GM12892 (cell line): ENCODE results near the gene DNAH6.
"Not testable (repeated sequence)": the region's sequence is repeated elsewhere in the genome, so short reads cannot be mapped to it uniquely, and the experiment has no call there.

ENCODE experiments used
- DNase-seq: peaks from one replicate; pipeline ENCODE4 v3.0.0; 2011; ENCODE audit not compliant: insufficient read length
- FAIRE-seq: peaks from 2 replicates; lab custom pipeline; 2011; peaks lifted over from hg19 to GRCh38; lab: Jason Lieb, UNC
- POLR2A ChIP-seq: IDR thresholded peaks from 2 replicates; pipeline ENCODE4 v1.6.1; 2011; ENCODE audit warnings: low read depth, low read length, control low read depth
- POLR2AphosphoS5 ChIP-seq: IDR thresholded peaks from 2 replicates; pipeline ENCODE4 v1.6.1; 2011; ENCODE audit warnings: low read depth, low read length, control low read depth
- TAF1 ChIP-seq: IDR thresholded peaks from 2 replicates; pipeline ENCODE4 v1.6.1; 2011; ENCODE audit warnings: low read depth, mild to moderate bottlenecking, control low read depth, low read length, borderline replicate concordance

The DNAH6 gene

DNA sequence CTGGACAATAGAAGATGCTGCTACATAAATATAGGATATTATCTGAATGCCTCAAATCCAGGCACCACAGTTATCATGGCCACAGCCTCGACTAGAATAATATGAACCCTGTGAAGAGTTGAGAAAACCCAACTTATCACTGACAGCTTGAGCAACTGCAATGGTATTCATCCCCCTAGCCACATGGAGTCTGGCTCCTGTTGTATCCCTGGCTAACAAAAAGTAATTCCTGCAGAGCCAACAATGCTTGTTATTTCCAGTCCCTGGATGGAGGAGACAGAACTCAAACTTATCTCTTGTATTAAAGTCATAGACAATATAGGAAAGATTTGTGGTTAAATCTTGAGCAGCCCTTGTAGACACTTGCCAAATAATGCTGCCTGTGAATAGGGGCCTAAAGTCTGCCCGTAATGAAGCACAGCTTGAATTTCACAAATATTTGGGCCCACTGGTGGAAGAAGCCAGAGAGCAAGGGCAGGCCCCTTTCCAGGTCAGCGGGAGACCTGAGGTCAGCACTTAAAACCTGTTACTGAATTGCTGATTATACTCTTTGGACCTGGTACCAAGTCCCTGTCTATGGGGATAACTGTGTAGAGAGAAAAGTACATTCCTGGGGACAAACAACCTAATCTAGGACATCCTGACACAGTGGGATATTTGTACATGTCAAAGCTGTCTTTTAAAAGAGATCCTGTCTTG lies 28.9 kb upstream of the DNAH6 start:
- DNase-seq (no peak), FAIRE-seq (no peak)

DNA sequence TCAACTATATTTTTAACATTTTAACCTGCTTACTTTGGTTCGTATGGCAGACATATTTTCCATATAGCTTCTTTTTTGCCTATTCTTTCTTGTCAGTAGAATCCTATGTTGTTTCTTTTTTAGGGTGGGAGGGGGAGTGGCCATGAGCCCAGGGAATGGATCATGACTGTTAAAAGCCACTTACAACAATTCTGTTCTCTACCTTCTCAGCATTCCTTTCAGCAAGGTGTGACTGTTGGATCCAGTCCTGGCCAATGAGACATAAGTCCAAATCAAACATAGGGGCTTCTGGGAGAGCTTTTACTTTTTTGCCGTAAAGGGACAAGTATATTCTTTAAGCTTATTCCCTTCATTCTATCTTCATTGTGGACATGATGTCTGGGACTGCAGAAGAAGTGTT lies 25.0 kb upstream of the DNAH6 start:
- TF ChIP-seq TAF1 = no peak
- no peak for TF ChIP-seq POLR2A
- no peak for TF ChIP-seq POLR2AphosphoS5
- FAIRE-seq = no peak
- no peak for DNase-seq

More for the DNA sequence above, 28.9 kb upstream of the DNAH6 start:
- no peak for TF ChIP-seq POLR2AphosphoS5
- TF ChIP-seq TAF1 = no peak
- no peak for TF ChIP-seq POLR2A

DNA sequence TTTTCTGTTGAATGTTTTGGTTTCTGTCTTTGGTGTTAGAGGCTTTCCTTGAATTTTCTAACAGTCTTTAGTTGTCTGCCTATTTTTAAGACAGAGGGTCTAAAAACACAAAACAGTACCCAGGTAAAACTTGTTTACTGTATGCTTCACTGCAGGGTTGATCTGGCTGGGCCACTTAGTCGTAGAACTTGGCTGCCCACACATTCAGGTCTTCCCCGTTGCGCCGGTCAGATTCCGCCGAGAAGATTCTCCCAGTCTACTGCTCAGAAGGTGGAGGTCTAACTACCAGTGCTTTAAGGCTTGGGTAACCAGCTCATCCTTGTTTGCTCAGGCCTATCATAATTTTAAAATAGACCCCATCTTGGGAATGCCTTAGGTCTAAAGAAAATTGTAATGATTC lies 24.6 kb upstream of the DNAH6 start:
- FAIRE-seq = no peak
- no peak for DNase-seq
- TF ChIP-seq TAF1 (no peak), POLR2A (no peak), POLR2AphosphoS5 (no peak)

DNA sequence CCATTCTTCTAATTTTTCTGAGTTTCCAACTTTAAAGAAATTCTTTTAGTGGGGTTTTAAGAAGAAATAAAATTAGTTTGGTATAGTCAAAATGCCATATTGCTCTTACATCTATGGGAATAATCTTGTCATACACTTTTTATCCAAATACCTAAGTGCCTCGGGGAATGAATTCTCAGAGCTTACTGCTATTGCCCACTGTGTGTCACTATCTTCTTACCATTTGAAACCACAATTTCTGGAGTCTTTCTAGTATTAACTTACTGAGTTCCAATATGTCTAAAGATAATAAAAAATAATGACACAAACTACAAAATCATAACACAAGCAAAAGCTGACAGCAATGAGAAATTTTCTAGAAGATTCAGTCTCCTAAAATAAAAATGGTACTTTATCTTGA lies 23.7 kb upstream of the DNAH6 start:
- DNase-seq = no peak
- FAIRE-seq = no peak
- TF ChIP-seq POLR2A (no peak), TAF1 (no peak), POLR2AphosphoS5 (no peak)

DNA sequence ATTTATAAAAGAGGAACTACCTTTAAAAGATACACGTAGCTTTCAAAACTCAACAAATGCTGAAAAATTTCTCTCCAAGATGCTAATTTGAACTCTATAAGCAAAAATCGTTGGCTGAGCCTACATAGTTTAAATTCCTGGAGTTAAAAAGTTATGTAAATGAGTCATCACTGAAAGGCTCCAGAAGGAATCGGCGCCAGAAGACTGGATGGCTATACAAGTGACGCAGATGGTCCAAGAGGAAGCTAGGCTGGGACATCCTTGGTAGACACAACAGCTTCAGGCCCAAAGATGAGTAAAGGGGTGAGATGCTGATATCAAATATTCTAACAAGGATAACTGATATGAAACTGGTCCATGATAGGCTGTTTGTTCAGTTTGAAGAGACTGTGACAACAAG lies 22.8 kb upstream of the DNAH6 start:
- FAIRE-seq = no peak
- no peak for DNase-seq
- TF ChIP-seq TAF1 = no peak
- TF ChIP-seq POLR2AphosphoS5 = no peak
- TF ChIP-seq POLR2A = no peak

DNA sequence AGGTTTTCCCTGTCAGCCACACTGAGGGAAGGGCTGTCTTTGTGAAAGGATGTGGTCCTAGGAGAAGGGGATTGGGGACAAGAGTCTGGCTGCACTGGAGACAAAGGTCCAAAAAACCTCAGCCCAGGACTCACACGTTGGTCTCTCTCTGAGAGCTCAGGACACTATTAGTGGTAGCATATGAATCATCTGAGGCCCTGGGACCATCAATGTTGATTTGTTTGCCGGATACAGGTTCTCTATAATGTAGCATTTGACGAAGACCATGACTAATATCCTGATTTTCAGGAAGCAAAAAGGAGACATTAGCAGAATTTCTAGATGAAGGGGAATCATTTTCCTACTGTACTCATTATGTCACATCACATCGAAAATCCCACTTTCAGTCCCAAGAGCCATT lies 22.2 kb upstream of the DNAH6 start:
- DNase-seq (no peak), FAIRE-seq (no peak)
- TF ChIP-seq POLR2AphosphoS5 = no peak
- TF ChIP-seq POLR2A = no peak
- no peak for TF ChIP-seq TAF1

DNA sequence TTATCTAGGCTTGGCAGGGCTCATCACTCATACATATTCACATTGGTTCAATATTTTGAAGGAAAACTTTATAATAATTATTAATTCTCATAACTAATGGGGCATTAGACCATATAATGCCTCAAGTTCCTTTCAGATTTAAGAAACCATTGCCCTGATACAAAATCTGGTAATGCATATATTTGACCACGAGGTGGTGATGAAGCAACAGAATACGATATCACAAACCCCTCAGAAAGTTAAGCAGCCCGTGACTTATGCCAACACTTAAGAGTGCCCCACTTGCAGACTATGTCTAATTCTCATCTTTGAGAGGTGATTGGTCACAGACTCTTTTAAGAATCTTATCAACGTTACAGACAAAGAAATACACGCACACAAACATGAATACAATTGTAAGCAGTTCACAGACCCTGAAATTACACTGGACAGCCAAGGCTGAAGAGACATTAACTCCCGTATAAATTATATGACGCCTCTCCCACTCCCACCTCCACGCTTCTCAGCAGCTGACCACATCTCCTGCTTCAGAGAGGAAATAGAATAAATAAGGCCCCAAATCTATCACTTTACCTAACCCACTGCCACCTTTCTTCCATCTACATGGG lies 20.7 kb upstream of the DNAH6 start:
- DNase-seq (no peak), FAIRE-seq (peak; percentile 78)
- TF ChIP-seq TAF1 = no peak
- no peak for TF ChIP-seq POLR2A
- no peak for TF ChIP-seq POLR2AphosphoS5

DNA sequence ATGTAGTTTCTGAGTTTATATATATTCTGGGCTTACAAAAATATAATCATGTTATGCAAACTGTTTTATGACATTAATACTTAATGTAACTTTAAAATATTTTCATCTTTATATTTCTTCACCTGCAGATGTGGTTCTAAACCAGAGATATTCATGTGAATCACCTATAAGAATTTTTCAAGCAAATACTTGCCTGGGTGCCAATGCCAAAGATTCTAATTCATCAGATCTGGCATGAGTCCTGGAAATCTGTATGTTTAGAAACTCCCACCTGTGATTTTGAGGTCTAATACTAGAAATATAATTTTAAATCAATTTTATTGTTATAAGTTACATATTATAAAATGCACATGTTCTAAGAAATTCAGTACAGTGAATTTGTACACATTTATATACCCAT lies 19.9 kb upstream of the DNAH6 start:
- FAIRE-seq = no peak
- no peak for DNase-seq
- TF ChIP-seq POLR2AphosphoS5 (no peak), TAF1 (no peak), POLR2A (no peak)

DNA sequence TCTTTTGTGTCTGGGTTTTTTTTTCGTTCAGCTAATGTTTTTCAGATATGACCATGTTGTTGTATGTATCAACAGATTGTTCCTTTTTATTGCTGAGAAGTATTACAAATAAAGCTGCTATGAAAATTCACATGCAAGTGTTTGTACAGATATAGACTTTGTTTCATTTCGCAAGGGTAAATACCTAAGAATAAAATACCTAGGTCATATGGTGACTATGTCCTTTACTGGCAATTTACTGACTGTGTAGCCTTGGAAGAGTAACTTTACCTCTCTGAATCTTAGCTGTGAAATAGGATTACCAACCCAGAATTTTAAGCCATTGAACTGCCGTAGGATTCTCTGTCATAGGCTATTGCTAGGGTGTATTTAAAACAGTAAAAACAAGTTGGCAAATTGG lies 19.0 kb upstream of the DNAH6 start:
- DNase-seq (no peak), FAIRE-seq (no peak)
- TF ChIP-seq POLR2A (no peak), POLR2AphosphoS5 (no peak), TAF1 (no peak)

DNA sequence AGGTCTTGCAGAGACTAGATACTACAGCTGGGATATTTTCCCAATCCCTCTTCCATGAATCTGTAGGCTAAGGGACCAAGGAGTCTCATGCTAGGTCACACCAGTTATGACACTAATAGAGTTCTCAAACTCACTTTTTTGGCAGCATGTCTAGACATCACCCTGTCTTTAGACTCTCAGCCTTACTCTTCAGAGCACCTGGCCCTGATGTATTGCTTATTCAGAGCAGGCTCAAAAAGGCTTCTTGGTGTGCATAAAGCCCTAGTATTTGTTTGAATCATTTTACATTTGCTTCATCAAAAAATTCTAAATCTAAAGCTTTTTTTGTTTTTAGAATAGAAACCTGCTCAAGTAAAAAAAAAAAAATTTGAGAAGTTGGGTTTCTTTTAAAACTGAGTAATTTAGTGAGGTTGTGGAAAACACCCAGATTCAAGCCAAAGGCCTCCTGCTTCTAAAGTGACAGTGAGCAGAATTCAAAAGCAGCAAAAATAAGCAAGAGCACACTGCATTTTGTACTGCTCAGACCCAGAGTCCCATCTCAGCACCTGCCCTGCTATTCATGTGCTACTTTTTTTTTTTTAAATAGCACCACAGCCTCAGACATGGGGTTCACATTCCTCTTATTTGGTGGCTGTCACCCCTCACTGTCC lies 18.0 kb upstream of the DNAH6 start:
- TF ChIP-seq POLR2AphosphoS5 = no peak
- TF ChIP-seq TAF1 = no peak
- TF ChIP-seq POLR2A = no peak
- FAIRE-seq = no peak
- no peak for DNase-seq

DNA sequence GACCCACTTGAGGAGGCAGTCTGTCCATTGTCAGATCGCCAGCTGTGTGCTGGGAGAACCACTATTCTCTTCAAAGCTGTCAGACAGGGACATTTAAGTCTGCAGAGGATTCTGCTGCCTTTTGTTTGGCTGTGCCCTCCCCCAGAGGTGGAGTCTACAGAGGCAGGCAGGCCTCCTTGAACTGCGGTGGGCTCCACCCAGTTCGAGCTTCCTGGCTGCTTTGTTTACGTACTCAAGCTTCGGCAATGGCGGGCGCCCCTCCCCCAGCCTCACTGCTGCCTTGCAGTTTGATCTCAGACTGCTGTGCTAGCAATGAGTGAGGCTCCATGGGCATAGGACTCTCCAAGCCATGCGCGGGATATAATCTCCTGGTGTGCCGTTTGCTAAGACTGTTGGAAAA lies 5.3 kb upstream of the DNAH6 start:
- not testable (repeated sequence) for FAIRE-seq

DNA sequence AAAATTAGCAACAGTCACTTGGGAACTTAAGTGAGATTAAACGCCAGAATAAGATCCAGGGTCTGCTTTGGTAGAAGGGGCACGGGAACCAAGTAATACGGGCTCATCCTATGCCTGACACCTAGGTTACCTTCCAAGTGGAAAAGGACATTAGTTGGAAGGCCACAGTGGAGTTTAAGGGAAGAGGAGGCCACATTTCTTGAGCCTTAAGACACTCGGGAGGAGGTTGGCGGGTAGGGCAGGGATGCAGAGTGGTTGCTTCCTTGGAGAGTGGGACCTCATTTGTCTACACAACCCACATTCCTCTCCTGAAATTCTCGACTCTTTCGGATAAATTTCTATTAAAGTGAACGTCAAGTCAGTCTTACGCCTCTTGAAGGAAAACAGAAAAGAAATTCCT lies 510 bp upstream of the DNAH6 start:
- no peak for FAIRE-seq
- TF ChIP-seq POLR2AphosphoS5 (no peak), TAF1 (no peak), POLR2A (no peak)
- no peak for DNase-seq

More for the DNA sequence above, 5.3 kb upstream of the DNAH6 start:
- not testable (repeated sequence) for DNase-seq
